Measurements from ENCODE around the gene UCKL1.
"Not testable (repeated sequence)": the region's sequence is repeated elsewhere in the genome, so short reads cannot be mapped to it uniquely, and the experiment has no call there.

UCKL1 gene

DNA sequence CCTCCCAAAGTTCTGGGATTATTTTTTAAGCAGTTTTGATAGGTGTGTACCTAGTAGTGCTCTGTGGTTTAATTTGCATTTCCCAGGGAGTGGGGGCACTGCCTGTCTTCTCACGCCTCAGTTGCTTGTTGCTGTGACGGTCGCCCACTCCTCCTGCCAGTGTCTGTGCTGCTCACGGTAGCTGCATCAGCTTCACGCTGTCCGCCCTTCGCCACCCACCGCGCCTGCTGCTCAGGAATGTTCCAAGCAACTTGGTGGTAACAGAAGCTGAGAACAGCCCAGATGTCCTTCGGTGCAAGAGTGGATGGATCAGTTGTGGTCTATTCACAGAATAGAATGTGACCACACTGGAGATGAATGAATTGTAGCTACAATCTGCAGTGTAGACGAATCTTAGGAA lies 38.4 kb downstream of the UCKL1 start:
- DNase-seq: no peak

GRCh38 chr20:63916371-63916939 lies 39.8 kb downstream of the UCKL1 start:
- not testable (repeated sequence) for DNase-seq

GRCh38 chr20:63915471-63915870 lies 40.7 kb downstream of the UCKL1 start:
- DNase-seq: no peak

DNA sequence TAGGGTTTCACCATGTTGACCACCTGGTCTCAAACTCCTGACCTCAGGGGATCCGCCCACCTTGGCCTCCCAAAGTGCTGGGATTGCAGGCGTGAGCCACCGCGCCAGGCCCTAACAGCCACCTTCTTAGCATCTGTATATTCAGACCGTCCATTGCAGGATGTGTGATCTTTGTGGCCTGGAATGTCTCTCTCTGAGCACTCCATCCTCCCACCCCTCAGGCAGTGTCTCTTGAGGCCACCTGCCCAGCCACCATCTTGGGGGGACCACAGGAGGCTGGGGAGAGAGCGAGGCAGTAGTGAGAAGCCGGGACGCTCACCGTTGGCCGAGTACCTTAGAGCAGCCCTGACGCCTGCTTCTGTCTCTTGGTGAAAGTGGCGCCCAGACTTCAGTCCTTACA lies 42.4 kb downstream of the UCKL1 start:
- DNase-seq: no peak

GRCh38 chr20:63911176-63911575 lies 45.0 kb downstream of the UCKL1 start:
- no peak for DNase-seq

DNA sequence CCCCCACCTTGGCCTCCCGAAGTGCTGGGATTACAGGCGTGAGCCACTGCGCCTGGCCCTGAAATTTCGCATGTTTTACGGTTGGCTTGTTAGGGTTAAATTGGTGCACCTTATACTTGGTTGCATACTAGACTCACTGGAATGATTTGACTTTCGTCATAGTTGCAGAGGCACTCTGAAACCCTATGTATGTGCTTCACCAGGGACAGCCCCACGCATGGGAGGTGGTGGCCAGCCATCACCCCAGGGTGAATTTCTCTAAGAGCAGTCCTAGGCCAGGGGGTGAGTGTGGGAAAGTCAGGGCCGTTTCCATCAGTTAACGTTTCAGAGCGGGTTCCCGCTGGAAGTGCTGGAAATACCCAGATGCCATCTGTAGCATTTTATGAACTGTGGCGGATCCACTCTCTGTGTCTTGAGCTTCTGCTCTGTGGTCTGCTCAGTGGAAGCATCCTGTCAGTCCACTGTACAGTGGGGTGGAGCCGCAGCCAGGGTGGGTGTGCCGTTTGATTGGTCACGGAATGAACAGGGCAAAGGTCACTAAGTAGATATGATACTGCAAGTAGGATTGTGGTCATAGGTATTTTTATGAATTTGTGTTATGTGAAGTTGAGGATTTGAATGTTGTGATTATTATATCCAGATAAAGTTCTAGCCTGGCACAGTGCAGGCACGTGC lies 48.1 kb downstream of the UCKL1 start:
- DNase-seq: no peak

- DNase-seq: no peak
Measured at GRCh38 chr20:63903796-63904561, 52.2 kb downstream of the UCKL1 start.

DNA sequence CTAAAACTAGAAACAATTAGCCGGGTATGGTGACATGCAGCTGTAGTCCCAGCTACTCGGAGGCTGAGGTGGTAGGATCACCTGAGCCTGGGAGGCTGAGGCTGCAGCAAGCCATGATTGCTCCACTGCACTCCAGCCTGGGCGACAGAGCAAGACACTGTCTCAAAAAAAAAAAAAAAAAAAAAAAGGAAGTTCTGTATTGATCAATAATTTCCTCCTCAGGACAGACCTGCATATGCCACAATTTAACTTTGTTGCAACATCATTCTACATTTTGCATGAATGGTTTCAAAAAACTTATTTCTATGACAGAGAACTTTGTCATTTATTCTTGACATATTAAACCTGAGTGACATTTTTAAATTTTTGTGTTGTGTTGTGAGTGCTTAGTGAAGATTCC lies 55.8 kb downstream of the UCKL1 start:
- DNase-seq: no peak

- no peak for DNase-seq
Measured at GRCh38 chr20:63898882-63899558, 57.2 kb downstream of the UCKL1 start.

DNA sequence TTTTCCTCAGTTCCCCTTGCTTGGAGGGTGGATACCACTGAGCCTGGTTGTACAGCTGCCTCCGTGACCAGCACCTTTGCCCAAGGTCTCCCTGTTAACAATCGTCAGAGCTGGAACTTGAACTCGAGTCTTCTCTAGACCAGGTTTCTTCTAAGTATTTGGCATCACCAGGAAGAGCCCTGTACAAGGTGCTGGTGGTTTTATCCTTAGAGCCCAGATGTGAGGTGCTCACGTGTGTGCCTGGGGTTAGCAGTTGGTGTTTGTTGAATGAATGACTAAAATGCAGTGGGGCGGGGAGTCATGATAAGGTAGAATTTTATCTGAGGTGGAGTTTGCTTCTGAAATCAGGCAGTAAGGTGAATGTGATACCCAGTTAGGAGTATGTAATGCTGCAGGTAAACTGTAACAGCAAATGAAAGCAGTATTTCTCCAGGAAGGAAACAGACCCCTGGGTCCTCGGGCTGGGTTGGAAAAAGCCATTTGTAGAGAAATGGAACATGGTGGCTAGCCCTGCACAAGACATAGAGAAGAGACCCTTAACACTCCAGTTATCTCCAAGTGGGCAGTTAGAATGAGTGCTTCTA lies 58.1 kb downstream of the UCKL1 start:
- DNase-seq: no peak

DNA sequence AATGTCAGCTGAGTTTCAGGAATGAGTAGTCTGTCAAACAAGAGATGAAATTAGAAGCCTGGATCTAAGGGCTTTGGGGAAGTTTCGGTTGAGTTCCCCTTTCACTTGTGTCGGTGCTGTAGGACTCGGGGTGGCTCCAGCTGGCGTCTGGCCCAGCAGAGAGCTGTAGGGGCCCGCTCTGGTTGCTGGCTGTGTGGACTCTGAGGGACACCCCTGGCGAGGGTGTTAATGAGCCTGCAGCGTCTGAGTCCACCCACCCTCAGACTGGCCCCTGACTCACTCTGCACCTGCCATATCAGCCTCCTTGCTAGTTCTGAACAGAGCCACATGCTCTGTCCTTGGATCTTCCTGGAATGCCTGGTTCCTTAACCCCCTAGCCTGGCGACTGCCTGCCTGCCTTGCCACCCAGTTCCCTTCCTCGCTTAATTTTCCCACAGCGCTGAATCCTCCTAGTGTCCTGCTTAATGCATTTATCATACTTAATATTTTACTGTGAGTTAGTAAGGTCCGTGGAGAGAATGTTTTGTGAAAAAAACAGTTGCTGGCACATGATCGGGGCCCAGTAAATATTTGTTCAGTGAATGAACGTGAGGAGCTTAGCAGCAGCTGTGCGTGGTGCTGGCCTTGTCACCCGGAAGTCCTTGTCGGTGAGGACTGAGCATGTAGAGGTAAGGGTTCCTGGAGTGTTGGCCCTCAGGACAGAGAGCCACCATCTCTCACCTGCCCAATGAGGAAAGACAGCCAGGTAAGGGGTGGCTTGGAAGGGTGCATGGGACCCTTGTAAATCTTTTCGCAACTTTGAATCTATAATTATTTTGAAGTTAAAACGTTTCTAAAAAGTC lies 59.7 kb downstream of the UCKL1 start:
- DNase-seq: peak; percentile 54

DNA sequence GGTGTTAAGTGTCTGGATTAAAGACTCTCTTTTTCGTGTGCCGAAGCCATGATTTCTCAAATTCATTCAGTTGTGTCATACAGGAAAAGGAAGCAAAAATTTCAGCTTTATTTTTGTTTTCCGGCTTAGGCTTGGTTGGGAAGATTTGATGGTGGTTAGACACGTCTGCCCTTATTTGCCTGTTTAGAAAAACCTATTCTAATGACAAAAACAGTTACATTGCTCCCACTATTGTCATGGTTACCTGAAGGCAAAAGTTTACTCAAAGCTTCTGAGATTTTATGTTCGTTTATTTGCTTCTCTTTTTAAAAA lies 60.3 kb downstream of the UCKL1 start:
- DNase-seq: no peak

DNA sequence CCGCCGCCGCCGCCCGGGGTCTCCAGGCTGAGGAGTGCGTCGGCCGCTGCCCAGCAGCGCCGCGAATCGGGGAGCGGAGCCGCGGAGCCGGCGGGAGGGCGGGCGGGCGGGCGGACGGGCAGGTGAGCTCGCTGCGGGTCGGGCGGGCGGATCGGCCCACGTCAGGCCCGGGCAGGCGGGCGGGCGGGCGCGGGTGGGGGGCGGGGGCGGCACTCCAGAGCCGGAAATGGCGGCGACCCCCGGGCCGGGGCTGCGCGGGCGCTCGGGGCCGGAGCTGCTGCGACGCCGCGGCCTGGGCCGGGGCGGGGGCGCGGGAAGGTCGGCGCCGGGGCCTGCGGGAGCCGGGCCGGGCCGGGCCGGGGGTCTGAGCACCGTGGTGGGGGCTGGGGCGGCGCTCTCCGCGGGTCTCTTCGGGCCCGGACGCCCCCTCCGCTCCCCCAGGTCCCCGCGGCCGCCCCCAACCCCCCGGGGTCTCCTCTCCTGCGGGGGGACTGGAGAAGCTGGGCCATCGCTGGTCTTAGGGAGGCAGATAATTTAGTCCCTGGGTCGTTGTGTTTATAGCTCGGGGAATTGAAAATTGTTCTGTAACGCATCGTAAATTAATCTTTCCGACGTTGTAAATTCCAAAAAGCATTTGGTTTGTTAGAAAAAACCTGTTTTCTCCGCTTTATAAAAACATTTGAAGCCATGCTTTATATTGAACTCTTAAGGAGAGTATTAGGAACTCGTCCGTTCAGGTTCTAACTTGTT lies 60.8 kb downstream of the UCKL1 start:
- no peak for DNase-seq

GRCh38 chr20:63894358-63895201 lies 61.6 kb downstream of the UCKL1 start, which contains the start of gene DNAJC5:
Gene DNAJC5 (plus strand): TSS chr20:63895126. CDS start chr20:63928346, 33,220 bp downstream.
- peak; percentile 97 for DNase-seq

DNA sequence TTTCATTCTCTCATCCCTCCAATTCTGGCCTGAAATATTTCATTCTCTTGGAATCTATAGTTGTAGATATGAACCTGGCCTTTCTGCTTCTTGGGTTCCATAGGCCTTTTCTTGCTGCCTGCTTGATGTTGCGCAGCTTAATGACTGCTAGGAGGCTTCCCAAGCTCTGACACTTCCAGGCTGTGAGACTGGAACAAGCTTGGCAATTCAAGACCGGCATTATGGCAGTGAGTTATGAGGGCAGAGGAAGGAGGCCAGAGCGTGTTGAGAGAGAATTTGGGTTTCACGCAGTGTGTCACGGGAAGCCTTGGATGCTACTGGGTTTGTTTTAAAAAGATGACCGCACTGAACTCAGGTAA lies 62.2 kb downstream of the UCKL1 start:
- DNase-seq: no peak

- DNase-seq: no peak
Measured at GRCh38 chr20:63892402-63892801, 63.8 kb downstream of the UCKL1 start.

DNA sequence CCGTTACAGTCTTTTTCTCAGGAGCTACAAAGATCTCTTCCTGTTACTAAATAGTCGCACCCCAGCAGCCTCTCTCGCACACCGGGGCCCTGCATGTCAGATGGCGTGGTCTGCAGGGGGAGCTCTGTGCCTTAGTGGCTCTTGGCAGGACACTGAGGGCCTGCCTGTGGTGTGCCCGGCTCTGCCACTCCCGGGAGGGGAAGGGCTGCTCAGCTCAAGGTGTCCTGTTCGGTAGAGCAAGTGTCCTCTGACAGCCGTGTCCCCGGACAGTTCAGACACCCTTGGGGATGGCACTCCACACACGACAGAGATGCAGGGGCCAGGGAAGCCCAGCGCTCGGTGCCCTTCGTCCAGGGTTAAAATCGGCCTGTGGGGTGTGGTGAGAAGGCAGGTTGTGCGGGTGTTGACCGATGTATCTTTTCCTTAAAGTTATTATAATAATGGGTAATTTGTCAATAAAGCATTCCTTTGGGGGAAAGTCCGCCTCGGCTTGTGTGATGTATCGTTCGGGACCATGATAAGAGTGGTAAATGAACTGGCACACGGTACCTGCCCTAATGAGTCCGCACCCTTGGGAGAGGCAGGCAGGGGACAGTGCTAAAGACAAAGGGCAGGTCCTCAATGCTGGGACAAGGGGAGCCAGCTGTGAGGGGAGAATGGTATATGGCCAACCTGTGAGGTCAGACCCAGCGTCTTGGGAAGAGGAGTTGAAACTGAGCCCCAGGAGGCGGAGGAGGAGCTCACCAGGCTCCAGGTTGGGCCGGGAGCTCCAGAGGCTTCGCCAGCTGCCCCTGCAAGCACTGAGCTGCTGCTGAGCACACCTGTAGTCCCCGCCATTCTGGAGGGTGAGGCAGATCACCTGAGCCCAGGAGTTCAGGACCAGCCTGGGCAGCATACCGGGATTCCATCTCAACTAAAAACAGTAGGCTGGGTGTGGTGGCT lies 64.9 kb downstream of the UCKL1 start:
- DNase-seq: no peak

- no peak for DNase-seq
Measured at GRCh38 chr20:63890616-63891015, 65.6 kb downstream of the UCKL1 start.

DNA sequence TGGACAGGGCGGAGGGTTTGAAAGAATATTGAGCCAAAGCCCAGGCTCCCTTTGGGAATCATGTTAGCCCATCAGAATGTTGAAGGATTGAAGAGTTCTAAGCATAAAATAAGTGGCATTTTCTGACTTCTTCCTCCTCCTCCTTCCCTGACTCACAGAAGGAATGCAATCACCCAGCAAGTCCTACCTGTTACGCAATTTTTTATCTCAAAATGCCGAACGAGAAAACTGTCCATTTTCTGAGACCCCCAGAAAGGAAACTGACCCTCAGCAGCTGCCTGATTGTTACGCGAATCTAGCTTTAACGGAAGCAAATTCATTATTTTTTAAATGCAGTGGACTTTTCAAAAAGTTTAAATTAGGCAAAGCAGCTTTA lies 66.0 kb downstream of the UCKL1 start:
- no peak for DNase-seq

Data from NCI-H345 (cell line).